CD4-positive, CD25-positive, alpha-beta regulatory T cell (primary cell): ENCODE data around the gene SLC25A19. TPM values are rescaled to one million over a fixed set of nuclear protein-coding genes. Genes with fewer than 3 reads are reported as not detected.
A peak's percentile ranks its signal among the peaks of the same experiment; 100 is the strongest.
"Not testable (repeated sequence)": the region's sequence is repeated elsewhere in the genome, so short reads cannot be mapped to it uniquely, and the experiment has no call there.

Source experiments
- ATAC-seq, 2 donors: fragments of 150-1000 bp; cut with Tn5 transposase; one replicate each; pipeline ENCODE4 v1.10.0; 2021; ENCODE audit warnings: low read depth in 2 of 2, moderate number of reproducible peaks in 2 of 2, moderate library complexity in 1 of 2
- DNase-seq, 3 donors: peaks; one replicate each; pipeline versions ENCODE4 v3.0.0 to v3.0.0-alpha.2; 2012 to 2022; ENCODE audit warnings: mixed read lengths in 1 of 3
- H3K27ac ChIP-seq: one replicate; pipeline ENCODE4 v1.7.0; 2013; ENCODE audit warnings: mild to moderate bottlenecking, low read length; ENCODE audit not compliant: insufficient read depth, poor library complexity, severe bottlenecking
- H3K27me3 ChIP-seq: one replicate; pipeline ENCODE4 v1.7.0; 2013; ENCODE audit warnings: low read length; ENCODE audit not compliant: control insufficient read depth, insufficient read depth
- H3K36me3 ChIP-seq: one replicate; pipeline ENCODE4 v1.7.0; 2013; ENCODE audit warnings: mild to moderate bottlenecking, low read length, moderate library complexity; ENCODE audit not compliant: control insufficient read depth, insufficient read depth
- H3K4me1 ChIP-seq: 2 replicates; pipeline ENCODE4 v1.7.0; 2013; ENCODE audit warnings: mild to moderate bottlenecking, low read length; ENCODE audit not compliant: insufficient read depth, control insufficient read depth, poor library complexity, severe bottlenecking
- H3K4me3 ChIP-seq: one replicate; pipeline ENCODE4 v1.7.0; 2013; ENCODE audit warnings: low read depth, mild to moderate bottlenecking, low read length, moderate library complexity
- H3K9me3 ChIP-seq, 2 experiments: 1 replicate in 1 of 2; 2 replicates in 1 of 2; pipeline ENCODE4 v1.7.0; 2013; ENCODE audit warnings: low read length in 2 of 2, mild to moderate bottlenecking in 1 of 2, moderate library complexity in 1 of 2; ENCODE audit not compliant: control insufficient read depth in 2 of 2
- H3K27ac Mint-ChIP-seq, 3 donors: one replicate each; pipeline ENCODE4 v1.8.0; 2020 to 2022; ENCODE audit warnings: mild to moderate bottlenecking in 3 of 3, mixed read lengths in 3 of 3, moderate library complexity in 2 of 3
- H3K27me3 Mint-ChIP-seq: one replicate; pipeline ENCODE4 v1.8.0; 2022; ENCODE audit warnings: mild to moderate bottlenecking, mixed read lengths
- H3K36me3 Mint-ChIP-seq: one replicate; pipeline ENCODE4 v1.8.0; 2020; ENCODE audit warnings: mixed read lengths
- H3K4me1 Mint-ChIP-seq, 4 donors: one replicate each; pipeline ENCODE4 v1.8.0; 2020 to 2022; ENCODE audit warnings: mixed read lengths in 4 of 4, mild to moderate bottlenecking in 1 of 4
- H3K4me3 Mint-ChIP-seq, 4 donors: one replicate each; pipeline ENCODE4 v1.8.0; 2020 to 2022; ENCODE audit warnings: mild to moderate bottlenecking in 4 of 4, mixed read lengths in 4 of 4, moderate library complexity in 3 of 4
- H3K9me3 Mint-ChIP-seq, 7 donors: one replicate each; pipeline ENCODE4 v1.8.0; 2020 to 2022; ENCODE audit warnings: mixed read lengths in 7 of 7, mild to moderate bottlenecking in 3 of 7, moderate library complexity in 2 of 7
- polyA plus RNA-seq, 4 donors: library from polyadenylated mRNA; unstranded; fragments of 300-500 nt; fragmentation: Illumina TruSeq; gene quantifications; one replicate each; pipeline ENCODE4 v1.2.3, GENCODE V29; 2021
- total RNA-seq: library from RNA; stranded (reverse); gene quantifications from one replicate; pipeline ENCODE4 v1.2.3, GENCODE V29; 2022

SLC25A19 gene
- total and polyA plus RNA-seq, 5 donors from 2014 or later, result 15.1 to 24.9 (median 20.7) TPM

DNA sequence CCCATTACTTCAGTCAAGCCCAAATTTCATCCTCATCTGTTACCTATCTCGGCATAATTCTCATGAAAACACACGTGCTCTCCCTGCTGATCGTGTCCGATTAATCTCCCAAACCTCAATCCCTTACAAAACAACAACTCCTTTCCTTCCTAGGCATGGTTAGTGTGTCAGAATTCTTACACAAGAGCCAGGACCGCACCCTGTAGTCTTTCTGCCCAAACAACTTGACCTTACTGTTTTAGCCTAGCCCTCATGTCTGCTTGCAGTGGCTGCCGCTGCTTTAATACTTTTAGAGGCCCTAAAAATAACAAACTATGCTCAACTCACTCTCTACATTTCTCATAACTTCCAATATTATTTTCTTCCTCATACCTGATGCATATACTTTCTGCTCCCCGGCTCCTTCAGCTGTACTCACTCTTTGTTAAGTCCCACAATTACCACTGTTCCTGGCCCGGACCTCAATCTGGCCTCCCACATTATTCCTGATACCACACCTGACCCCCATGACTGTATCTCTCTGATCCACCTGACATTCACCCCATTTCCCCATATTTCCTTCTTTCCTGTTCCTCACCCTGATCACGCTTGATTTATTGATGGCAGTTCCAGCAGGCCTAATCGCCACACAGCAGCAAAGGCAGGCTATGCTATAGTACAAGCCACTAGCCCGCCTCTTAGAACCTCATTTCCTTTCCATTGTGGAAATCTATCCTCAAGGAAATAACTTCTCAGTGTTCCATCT, 33.1 kb downstream of the SLC25A19 start:
- H3K4me1 ChIP-seq, result peaks cover 25% of the 10 kb centered on the region
- not testable (repeated sequence) for H3K9me3 ChIP-seq, H3K4me3 ChIP-seq, DNase-seq, ATAC-seq, H3K9me3 Mint-ChIP-seq, H3K36me3 Mint-ChIP-seq, H3K27me3 Mint-ChIP-seq, H3K27me3 ChIP-seq, H3K27ac ChIP-seq, H3K36me3 ChIP-seq
- peak overlapping the region in 2 of 4 donors; percentile 11 to 28 for H3K4me3 Mint-ChIP-seq
- peak overlapping the region; percentile 38 to 85 (median 77) for H3K27ac Mint-ChIP-seq
- H3K4me1 Mint-ChIP-seq, result peaks cover 12 to 93% (median 53%) of the 10 kb centered on the region in 4 donors

DNA sequence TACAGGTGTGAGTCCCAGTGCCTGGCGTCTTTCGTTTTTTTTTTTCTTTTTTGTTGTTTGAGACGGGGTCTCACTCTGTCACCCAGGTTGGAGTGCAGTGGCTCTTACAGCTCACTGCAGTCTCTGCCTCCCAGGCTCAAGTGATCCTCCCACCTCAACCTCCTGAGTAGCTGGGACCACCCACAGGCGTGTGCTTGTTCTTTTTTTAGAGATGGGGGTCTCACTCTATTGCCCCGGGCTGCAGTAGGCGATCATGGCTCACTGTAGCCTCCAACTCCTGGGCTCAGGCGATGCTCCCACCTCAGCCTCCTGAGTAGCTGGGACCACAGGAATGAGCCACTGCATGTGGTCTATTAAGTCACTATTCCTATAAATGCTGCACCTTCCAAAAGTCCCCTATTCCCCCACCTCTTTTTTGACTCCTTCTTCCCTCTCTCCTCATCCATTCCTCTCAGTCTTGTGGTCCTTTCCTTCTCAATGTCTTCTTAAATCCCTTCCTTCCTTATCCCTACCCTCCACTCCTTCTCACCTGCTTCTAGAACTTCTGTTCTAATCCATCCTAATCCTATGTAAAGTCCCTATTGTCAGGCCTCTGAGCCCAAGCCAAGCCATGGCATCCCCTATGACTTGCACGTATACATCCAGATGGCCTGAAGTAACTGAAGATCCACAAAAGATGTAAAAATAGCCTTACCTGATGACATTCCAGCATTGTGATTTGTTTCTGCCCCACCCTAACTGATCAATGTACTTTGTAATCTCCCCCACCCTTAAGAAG, 37.0 kb downstream of the SLC25A19 start:
- no peaks in the 10 kb centered on the region for H3K9me3 Mint-ChIP-seq
- Histone ChIP-seq H3K27me3 (no peaks in the 10 kb centered on the region), H3K4me3 (no peak overlapping the region), H3K9me3 (no peaks in the 10 kb centered on the region), H3K27ac (no peak overlapping the region), H3K36me3 (peaks cover 5% of the 10 kb centered on the region), H3K4me1 (peaks cover 23% of the 10 kb centered on the region)
- no peaks in the 10 kb centered on the region for H3K27me3 Mint-ChIP-seq
- DNase-seq (no peak), ATAC-seq (no peak)
- H3K36me3 Mint-ChIP-seq, result no peaks in the 10 kb centered on the region
- H3K4me3 Mint-ChIP-seq, result peak overlapping the region in 2 of 4 donors; percentile 28 to 49
- peak overlapping the region; percentile 47 to 90 (median 90) for H3K27ac Mint-ChIP-seq
- H3K4me1 Mint-ChIP-seq, result peaks cover 16 to 78% (median 49%) of the 10 kb centered on the region in 4 donors

DNA sequence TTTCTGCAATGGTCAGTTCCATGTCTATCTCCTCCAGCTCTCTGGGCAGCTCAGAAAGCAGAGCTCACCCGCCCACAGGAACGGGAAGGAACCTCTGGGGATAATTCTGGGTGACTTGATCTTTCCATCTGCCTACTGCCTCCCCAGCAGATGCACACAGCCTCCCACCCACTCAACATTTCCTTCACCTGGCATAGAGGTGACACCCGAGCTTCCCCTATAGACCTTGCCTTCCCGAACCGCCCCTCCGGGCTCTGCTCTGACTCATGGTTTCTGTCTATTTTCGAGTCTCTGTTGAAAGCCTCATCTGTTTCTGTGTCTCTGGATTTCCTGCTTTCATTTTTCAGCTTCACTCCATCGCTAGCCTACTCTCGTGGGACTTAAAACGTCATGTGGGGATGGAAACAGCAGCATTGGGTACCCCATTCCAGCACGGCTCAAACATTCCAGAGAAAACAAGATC, 39.2 kb downstream of the SLC25A19 start:
- DNase-seq, result peak; percentile 19 to 82 (median 31)
- H3K27ac ChIP-seq, result peak overlapping the region; percentile 69
- peaks cover 22% of the 10 kb centered on the region for H3K36me3 ChIP-seq
- peak; percentile 97 for ATAC-seq
- no peaks in the 10 kb centered on the region for H3K9me3 ChIP-seq
- Mint-ChIP-seq H3K9me3 (no peaks in the 10 kb centered on the region), H3K4me3 (peak overlapping the region; percentile 58 to 89 (median 80)), H3K36me3 (peaks cover 9% of the 10 kb centered on the region), H3K4me1 (peaks cover 22 to 63% (median 40%) of the 10 kb centered on the region in 4 donors), H3K27ac (peak overlapping the region; percentile 90 to 100 (median 96)), H3K27me3 (no peaks in the 10 kb centered on the region)
- no peaks in the 10 kb centered on the region for H3K27me3 ChIP-seq
- H3K4me1 ChIP-seq, result peaks cover 23% of the 10 kb centered on the region
- H3K4me3 ChIP-seq, result peak overlapping the region; percentile 73

DNA sequence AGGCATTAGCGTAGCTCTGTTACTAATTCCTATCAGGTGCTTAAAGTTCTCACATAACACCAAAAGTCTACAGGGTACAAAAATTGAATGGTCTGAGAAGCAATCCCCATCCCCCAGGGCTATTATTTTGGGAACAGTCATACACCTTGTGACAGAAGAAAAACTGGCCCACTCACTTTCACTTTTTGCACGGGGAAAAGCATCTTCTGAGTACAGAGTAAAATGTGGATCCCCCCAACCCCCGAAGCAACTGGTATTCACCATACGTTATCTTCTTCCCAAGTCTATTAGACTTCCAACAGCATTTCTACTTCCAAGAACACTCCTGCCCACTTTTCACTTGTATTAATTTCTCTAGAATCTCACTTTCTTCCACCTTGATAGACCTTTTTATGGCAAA, 39.7 kb downstream of the SLC25A19 start:
- Histone ChIP-seq H3K27me3 (no peaks in the 10 kb centered on the region), H3K36me3 (peaks cover 26% of the 10 kb centered on the region), H3K27ac (peak overlapping the region; percentile 69), H3K4me3 (peak overlapping the region; percentile 73), H3K9me3 (no peaks in the 10 kb centered on the region), H3K4me1 (peaks cover 23% of the 10 kb centered on the region)
- Mint-ChIP-seq H3K27ac (peak overlapping the region; percentile 90 to 100 (median 96)), H3K36me3 (peaks cover 11% of the 10 kb centered on the region), H3K4me3 (peak overlapping the region; percentile 58 to 89 (median 80)), H3K4me1 (peaks cover 22 to 60% (median 40%) of the 10 kb centered on the region in 4 donors), H3K9me3 (no peaks in the 10 kb centered on the region), H3K27me3 (no peaks in the 10 kb centered on the region)
- DNase-seq (no peak), ATAC-seq (no peak)

DNA sequence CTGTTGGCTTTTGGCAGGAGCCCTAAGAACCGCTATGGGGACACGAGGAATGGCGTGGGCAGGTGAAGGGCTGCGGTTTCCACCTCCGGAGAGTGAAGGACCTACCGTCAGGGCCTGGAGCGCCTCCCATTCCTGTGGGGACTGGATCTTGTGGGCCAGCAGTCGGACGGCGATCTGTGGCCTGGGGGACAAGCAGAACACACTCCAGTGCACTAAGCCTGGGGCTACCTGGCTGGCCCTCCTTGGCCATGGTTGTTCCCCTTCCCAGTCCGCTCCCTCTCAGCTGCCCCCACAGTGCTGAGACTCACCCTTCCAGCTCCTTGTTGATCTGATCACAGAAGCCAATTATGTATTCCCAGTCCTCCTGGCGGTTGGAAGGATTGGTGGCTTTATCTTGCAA, 42.8 kb downstream of the SLC25A19 start:
- H3K4me1 Mint-ChIP-seq, result peaks cover 16 to 46% (median 23%) of the 10 kb centered on the region in 4 donors

DNA sequence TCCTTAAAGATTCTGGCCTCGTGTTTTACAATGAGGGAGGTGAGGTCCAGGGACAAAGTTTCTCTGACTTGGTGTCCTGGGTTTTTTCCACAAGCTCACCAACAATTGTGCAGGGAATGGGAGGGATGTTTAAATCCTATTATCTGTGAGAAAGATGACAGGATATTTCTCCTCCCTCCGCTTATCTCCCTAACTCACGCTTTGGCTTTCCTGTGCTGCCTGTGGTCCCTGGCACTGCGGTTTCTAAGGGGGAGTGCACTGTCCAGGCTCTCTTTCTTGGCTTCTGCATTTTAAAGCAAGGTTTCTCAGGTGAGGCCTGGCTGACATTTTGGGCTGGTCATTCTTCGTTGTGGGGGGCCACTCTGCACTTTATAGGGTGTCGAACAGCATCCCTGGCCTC, 44.2 kb downstream of the SLC25A19 start:
- Histone ChIP-seq H3K4me3 (no peak overlapping the region), H3K9me3 (no peaks in the 10 kb centered on the region), H3K27ac (no peak overlapping the region), H3K36me3 (peaks cover 70% of the 10 kb centered on the region), H3K27me3 (no peaks in the 10 kb centered on the region), H3K4me1 (peaks cover 17% of the 10 kb centered on the region)
- DNase-seq (no peak), ATAC-seq (no peak)
- Mint-ChIP-seq H3K4me1 (peaks cover 12 to 36% (median 13%) of the 10 kb centered on the region in 4 donors), H3K27me3 (no peaks in the 10 kb centered on the region), H3K9me3 (no peaks in the 10 kb centered on the region), H3K36me3 (peaks cover 29% of the 10 kb centered on the region), H3K27ac (no peak overlapping the region), H3K4me3 (no peak overlapping the region)

More for the DNA sequence above, 42.8 kb downstream of the SLC25A19 start:
- Mint-ChIP-seq H3K27ac (peak overlapping the region in 1 of 3 donors; percentile 83), H3K36me3 (peaks cover 28% of the 10 kb centered on the region), H3K4me3 (no peak overlapping the region), H3K9me3 (no peaks in the 10 kb centered on the region), H3K27me3 (no peaks in the 10 kb centered on the region)
- H3K9me3 ChIP-seq, result no peaks in the 10 kb centered on the region
- H3K36me3 ChIP-seq, result peaks cover 58% of the 10 kb centered on the region
- peaks cover 29% of the 10 kb centered on the region for H3K4me1 ChIP-seq
- no peak for ATAC-seq
- no peak for DNase-seq
- no peaks in the 10 kb centered on the region for H3K27me3 ChIP-seq
- H3K27ac ChIP-seq, result no peak overlapping the region
- H3K4me3 ChIP-seq, result no peak overlapping the region

DNA sequence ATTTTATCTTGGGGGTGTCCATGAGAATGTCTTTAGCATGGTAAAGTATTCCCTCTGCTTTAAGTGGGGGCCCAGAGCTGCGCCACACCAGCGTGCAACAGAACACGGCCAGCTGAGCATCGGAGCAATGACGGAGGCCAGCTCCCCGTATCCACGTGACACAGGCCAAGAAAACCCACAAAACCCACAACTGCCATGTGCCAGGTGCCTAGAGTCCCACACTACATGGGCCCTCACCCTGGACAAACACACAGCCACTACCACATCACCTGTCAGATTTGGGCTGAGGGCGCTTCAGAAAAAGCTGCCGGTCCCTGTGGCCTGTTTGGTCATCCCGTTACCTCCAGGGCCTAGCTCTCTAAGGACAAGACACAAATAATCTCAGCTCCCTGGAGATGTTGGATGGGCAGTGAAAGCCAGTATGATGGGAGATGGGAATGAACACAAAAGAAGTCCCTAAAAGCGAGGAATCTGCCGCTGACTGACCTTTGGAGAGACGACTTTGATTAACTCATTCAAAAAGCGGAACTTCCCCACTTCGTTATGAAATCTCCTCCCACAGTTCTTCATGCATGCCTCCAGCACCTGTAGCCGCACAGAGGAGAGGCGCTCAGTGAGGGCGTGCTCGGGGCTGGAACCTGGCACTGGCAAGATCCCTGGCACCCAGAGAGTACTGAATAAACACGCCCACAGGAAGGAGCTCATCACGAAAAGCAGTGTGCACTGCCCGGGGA, 44.9 kb downstream of the SLC25A19 start:
- Mint-ChIP-seq H3K9me3 (no peaks in the 10 kb centered on the region), H3K27me3 (no peaks in the 10 kb centered on the region), H3K27ac (peak overlapping the region in 1 of 3 donors; percentile 74), H3K36me3 (peaks cover 29% of the 10 kb centered on the region), H3K4me1 (peaks cover 4 to 28% (median 6%) of the 10 kb centered on the region in 4 donors), H3K4me3 (no peak overlapping the region)
- Histone ChIP-seq H3K4me3 (no peak overlapping the region), H3K4me1 (peaks cover 10% of the 10 kb centered on the region), H3K36me3 (peaks cover 73% of the 10 kb centered on the region), H3K27ac (no peak overlapping the region), H3K27me3 (no peaks in the 10 kb centered on the region), H3K9me3 (no peaks in the 10 kb centered on the region)
- peak in 1 of 3 donors; percentile 38 for DNase-seq
- peak in 1 of 2 donors; percentile 19 for ATAC-seq
